Transverse colon (tissue), 4 donors: ENCODE results near the gene ARHGAP32.

Source experiments
- POLR2AphosphoS5 ChIP-seq, 3 donors: sonication (generic); formaldehyde crosslinking; IDR thresholded peaks; one replicate each; pipeline ENCODE4 v1.6.1; 2016; ENCODE audit warnings: antibody characterized with exemption in 3 of 3
- TF ChIP-seq, protein P1 (sequence below), 5 experiments: fragments of 200-600 bp in 3 of 5; fragments of 450-650 bp in 2 of 5; sonication (generic) in 3 of 5; IDR thresholded peaks; 1 replicate in 2 of 5; 2 replicates in 3 of 5; pipeline ENCODE4 v1.5.1; 2016 to 2017; ENCODE audit warnings: antibody characterized with exemption in 5 of 5, inconsistent platforms in 3 of 5, mild to moderate bottlenecking in 2 of 5, moderate library complexity in 1 of 5

GRCh38 chr11:129018126-129018525 lies 174.0 kb downstream of the ARHGAP32 start:
- TF ChIP-seq, protein P1, sequence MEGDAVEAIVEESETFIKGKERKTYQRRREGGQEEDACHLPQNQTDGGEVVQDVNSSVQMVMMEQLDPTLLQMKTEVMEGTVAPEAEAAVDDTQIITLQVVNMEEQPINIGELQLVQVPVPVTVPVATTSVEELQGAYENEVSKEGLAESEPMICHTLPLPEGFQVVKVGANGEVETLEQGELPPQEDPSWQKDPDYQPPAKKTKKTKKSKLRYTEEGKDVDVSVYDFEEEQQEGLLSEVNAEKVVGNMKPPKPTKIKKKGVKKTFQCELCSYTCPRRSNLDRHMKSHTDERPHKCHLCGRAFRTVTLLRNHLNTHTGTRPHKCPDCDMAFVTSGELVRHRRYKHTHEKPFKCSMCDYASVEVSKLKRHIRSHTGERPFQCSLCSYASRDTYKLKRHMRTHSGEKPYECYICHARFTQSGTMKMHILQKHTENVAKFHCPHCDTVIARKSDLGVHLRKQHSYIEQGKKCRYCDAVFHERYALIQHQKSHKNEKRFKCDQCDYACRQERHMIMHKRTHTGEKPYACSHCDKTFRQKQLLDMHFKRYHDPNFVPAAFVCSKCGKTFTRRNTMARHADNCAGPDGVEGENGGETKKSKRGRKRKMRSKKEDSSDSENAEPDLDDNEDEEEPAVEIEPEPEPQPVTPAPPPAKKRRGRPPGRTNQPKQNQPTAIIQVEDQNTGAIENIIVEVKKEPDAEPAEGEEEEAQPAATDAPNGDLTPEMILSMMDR (IDR thresholded peaks at IDR 0.05), result no peak
- no peak for TF ChIP-seq POLR2AphosphoS5 (IDR thresholded peaks at IDR 0.05)
